ENCODE data around the gene FBXO48.

GRCh38 chr2:68435615-68436014 lies 31.5 kb downstream of the FBXO48 start:
- TF ChIP-seq, protein P1, sequence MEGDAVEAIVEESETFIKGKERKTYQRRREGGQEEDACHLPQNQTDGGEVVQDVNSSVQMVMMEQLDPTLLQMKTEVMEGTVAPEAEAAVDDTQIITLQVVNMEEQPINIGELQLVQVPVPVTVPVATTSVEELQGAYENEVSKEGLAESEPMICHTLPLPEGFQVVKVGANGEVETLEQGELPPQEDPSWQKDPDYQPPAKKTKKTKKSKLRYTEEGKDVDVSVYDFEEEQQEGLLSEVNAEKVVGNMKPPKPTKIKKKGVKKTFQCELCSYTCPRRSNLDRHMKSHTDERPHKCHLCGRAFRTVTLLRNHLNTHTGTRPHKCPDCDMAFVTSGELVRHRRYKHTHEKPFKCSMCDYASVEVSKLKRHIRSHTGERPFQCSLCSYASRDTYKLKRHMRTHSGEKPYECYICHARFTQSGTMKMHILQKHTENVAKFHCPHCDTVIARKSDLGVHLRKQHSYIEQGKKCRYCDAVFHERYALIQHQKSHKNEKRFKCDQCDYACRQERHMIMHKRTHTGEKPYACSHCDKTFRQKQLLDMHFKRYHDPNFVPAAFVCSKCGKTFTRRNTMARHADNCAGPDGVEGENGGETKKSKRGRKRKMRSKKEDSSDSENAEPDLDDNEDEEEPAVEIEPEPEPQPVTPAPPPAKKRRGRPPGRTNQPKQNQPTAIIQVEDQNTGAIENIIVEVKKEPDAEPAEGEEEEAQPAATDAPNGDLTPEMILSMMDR (conservative IDR thresholded peaks at IDR 0.05; ENCODE audit: low read length): no peak
- TF ChIP-seq EZH2phosphoT487 (IDR thresholded peaks at IDR 0.05; ENCODE audit: borderline replicate concordance): no peak
